GM10847 (cell line): ENCODE results near the gene FFAR3.

ENCODE experiments used
- POLR2A ChIP-seq: IDR thresholded peaks from 2 replicates; pipeline ENCODE4 v1.6.1; 2011; ENCODE audit not compliant: insufficient read length; ENCODE audit errors: extremely low read depth

The FFAR3 gene

DNA sequence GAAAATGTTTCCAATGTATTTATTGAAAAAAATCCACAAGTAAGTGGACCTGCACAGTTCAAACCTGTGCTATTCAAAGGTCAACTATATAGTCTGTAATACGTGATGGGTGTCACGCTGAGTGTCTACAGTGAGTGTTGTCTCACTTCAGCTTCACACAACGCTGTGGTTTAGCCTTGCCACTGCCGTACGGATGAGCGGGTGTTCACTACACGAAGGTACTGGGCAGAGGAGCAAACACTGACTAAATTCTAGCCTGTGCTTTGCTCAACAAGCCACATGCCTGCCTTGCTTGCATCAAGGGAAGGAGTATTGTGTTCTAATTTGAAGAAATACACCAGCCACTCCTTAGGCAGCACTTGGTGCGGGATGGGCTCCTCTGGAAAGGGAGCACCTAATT is 3.4 kb upstream of the FFAR3 start:
- no peak for TF ChIP-seq POLR2A

DNA sequence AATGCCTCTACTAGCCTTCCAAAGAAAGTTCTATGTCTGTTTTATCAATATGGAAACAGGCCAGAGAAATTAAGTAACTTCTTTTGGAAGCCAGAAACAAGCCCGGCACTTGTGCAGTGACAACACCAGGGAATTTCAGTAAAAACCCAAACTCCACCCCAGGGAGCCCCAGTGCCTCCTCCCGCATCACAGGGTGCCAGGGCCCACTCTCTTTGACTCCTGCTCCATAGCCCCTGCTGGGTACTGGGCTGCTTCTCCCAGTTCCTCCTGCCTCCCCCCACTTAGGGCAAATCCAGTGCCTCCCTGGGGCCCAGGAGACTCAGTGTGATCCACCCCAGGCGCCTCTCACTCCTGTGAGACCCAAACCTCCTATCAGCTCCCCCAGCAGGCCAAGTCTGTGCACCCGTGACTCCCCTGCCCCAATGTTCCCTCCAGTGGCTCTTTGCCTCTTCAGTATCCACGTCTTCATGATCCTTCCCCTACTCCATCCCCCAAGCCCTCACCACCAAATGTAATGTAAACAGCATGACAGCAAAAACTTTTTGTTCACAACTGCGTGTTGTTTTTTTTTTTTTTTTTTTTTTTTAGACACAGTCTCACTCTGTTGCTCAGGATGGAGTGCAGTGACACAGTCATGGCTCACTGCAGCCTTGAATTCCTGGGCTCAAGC is 2.3 kb upstream of the FFAR3 start:
- TF ChIP-seq POLR2A: no peak

DNA sequence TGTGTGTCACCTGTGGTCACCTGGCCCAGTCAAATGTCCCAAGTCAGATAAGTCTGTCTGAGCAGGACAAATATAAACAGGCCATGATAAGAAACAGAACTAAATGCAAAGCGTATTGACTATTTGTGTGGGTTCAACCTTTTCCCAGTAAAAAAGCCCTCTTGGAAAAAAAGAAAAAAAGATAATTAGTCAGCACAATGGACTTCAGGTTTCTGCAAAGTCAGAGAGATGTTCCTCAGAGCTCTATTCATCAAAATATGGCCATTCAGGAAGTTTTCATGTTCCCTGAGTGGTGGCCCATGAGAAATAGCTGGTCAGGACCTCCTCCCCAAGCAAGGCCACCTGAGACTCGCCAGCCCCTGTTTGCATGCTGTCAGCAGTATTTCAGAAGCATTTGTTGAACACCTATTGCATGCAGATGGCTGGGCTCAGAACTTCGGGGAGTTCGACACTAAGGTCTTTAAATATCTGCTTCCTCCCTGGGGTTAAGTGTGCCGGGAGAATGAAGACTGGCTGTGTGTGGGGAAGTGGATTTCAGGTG is 2.7 kb downstream of the FFAR3 start:
- TF ChIP-seq POLR2A: no peak

DNA sequence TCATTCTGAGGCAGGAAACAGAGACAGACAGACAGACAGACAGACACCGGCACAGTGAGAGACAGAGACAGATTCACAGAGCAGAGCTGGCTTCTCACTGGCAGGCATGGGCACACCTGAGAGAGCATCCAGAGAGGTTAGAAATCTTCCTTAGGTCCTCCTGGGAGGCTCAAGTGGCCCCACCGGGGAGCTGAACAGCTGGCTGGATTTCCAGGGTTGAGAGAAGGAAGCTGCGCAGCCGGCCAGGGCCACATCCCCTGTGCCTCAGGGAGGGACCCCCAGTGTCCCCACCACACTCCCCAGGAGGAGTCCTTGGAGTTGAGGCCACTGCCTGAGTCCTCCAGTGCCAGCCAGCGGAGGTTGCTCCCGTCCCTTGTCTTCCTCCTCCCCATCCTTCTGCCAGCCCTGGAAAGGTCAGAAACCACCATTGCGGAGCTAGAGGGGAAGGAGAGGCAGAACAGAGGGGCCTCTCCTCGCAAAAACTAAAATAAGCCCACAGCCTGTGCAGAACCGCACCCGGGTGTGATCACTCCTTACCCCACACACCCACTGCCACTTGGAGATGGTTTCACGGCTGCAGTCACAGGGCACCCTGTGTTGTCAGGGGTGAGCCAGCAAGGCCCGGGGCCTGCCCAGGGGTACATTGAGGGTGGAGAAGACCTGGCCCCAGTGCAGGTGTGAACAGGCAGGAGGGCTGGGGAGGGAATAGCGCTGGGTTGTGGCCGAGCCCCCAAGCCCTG is 4.2 kb downstream of the FFAR3 start:
- no peak for TF ChIP-seq POLR2A

DNA sequence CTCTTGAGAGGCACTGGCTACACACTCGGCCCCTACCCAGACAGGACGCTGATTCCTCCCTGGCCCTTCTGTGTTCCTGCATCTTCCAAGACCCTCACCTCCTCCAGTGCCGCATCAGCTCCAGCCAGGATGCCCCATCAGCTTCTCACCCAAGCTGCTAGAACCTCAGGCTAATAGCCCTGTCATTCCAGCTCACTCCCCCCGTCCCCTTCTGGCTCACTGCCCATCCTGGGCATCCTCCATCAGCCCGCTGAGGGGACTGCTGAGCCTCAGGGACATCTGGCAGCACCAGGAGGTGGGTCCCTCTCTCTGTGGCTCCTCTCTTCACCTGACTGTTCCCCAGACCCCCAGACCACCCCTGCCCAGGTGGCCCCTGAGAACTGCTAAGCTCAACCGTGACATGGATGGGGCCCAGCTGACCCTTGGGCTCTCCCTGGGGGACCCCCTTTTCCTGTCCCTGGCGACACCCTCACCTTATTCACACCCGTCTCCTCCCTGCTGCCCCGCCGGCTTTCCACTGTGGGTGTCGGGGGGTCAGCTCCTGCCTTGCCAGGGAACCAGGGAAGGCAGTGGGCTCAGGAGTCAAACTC is 4.8 kb downstream of the FFAR3 start:
- no peak for TF ChIP-seq POLR2A

DNA sequence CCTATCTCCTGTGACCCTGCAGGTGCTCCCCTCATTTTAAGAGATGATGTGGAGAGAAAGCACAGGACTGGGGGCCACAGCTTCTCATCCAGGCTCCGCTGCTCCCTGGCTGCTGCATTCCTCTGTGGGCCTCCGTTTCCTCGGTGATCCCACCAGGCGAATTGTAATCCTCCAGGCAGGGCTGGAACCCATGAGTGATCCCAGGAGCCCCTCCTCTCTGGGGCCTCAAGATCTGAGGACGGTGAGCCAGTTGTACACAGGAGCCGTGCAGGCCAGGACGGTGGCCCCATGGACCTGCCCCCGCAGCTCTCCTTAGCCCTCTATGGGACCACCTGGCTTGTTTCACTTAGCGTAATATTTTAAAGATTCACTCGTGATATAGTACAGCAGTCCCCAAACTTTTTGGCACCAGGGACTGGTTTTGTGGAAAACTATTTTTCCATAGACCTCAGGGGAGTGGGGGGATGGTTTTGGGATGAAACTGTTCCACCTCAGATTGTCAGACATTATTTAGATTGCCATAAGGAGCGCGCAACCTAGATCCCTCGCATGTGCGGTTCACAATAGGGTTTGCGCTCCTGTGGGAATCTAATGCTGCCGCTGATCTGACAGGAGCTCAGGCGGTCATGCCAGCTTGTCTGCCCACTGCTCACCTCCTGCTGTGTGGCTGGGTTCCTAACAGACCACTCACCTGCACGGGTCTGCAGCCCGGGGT is 5.6 kb downstream of the FFAR3 start:
- no peak for TF ChIP-seq POLR2A

DNA sequence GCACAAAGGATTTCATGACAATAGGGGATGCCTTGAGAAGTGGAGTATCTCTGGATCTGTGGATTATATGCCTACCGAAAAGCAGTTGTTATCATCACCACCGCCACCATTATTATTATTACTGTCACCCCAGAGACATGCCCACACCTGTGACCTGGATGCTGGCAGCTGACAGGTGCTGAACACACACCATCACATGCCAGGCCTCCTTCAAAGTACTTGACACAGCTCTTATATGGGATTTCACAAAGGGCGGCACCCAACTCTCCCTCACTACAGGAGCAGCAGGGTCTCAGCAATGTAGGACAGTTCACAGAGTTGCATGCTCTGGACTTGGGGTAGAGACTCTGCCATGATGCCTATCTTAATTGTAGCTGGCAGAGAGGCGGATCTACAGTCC is 7.0 kb downstream of the FFAR3 start:
- no peak for TF ChIP-seq POLR2A

DNA sequence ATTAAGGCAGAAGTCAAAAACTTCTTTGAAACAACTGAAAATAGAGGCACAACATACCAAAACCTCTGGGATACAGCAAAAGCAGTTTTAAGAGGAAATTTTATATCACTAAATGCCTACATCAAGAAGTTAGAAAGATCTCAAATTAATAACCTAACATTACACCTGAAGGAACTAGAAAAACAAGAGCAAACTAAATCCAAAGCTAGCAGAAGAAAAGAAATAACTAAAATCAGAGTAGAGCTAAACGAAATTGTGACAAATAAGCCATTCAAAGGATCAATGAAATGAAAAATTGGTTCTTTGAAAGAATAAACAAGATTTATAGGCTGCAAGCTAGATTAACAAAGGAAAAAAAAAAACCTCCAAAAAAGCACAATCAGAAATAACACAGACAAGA is 10.1 kb downstream of the FFAR3 start:
- no peak for TF ChIP-seq POLR2A

DNA sequence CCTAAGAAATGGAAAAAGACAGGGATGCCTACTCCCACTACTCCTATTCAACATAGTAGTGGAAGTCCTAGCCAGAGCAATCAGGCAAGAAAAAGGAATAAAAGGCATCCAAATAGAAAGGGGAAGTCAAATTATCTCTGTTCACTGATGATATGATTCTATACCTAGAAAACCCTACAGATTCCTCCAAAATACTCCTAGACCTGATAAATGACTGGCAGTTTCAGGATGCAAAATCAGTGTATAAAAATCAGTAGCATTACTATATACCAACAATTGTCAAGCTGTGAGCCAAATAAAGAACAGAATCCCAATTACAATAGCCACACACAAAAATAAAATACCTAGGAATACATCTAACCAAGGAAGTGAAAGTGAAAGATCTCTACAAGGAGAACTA is 11.3 kb downstream of the FFAR3 start:
- no peak for TF ChIP-seq POLR2A

DNA sequence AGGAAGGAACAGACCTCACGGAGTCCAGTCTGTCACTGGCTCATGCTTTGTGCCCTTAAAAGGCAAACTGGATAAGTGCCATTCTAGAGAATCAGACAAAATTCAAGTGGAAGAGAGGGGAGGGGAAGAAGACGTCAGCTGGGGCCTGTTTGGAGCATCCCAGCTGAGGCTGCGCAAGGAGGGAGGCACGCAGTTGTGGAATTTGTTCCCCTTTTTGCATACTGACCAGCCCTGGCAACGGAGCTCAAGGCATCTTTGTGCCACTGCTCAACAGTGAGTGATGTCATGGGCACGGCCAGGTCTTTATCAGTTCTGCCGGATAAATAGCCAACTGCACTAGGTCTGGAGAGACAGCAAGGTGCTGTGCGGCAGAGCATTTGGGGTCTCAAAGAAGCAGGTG is 12.5 kb downstream of the FFAR3 start, which contains the start of gene GPR42:
Gene GPR42 (plus strand): TSS at position 347 of the 400 bp plus-strand sequence. CDS start 292 bp downstream, outside the sequence.
- TF ChIP-seq POLR2A: no peak

DNA sequence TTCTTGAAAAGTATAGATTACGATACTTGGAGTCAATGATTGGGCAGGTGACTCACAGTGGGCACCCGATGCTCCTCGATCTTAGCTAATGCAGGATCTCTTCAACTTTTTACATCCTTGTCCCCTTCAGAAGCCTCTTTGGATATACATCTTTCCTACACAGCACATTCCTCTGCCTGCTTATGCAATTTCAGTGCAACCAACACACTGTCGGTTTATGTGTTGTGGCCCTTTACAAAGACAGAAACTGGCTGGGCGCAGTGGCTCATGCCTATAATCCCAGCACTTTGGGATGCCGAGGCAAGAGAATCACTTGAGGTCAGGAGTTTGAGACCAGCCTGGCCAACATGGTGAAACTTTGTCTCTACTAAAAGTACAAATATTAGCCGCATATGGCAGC is 15.2 kb downstream of the FFAR3 start:
- no peak for TF ChIP-seq POLR2A

DNA sequence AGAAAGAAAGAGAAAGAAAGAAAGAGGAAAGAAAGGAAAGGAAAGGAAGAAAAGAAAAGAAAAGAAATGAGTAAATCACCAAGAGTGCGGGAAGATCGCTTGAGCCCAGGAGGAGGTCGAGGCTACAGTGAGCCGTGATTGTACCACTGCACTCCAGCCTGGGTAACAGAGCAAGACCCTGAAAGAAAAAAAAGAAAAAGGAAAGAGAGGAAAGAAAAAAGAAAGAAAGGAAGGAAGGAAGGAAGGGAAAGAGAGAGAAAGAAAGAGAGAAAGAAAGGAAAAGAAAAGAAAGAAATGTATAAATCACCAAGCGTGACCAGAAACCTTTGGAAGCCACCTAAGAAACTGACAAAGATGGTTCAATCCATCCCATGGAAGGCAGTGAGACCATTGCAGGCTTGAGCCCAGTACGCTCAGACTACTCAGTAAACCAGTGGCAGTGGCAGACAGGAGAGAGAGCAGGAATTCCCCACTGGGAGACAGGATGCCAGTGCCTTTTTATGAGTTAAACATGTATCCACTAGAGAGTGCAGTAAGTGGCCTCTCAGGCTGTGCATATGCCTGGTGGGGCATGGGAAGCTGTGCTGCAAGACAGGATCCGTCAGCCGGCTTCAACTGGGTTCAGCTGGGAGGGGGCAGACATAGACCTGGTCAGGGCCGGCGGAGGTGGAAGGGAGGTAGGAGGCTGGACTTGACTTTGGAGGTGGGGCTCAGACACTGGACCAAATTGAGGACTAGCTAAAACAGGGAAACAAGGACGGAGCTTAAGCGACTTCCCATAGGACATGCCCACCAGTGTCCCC is 17.4 kb downstream of the FFAR3 start:
- no peak for TF ChIP-seq POLR2A

DNA sequence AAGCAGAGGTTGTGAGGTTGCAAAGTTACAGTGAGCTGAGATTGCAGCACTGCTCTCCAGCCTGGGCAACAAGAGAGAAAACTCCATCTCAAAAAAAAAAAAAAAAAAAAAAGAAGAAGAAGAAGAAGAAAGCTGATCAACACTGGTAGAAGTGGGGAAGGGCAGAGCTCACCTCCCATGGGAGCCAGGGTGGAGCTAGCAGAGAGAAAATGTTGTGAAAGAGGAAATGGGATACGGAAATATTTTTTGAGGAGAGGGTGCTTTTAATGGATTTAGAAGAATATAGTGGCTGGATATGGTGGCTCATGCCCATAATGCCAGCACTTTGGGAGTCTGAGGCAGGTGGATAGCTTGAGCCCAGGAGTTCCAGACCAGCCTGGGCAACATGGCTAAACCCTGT is 19.4 kb downstream of the FFAR3 start:
- TF ChIP-seq POLR2A: no peak

DNA sequence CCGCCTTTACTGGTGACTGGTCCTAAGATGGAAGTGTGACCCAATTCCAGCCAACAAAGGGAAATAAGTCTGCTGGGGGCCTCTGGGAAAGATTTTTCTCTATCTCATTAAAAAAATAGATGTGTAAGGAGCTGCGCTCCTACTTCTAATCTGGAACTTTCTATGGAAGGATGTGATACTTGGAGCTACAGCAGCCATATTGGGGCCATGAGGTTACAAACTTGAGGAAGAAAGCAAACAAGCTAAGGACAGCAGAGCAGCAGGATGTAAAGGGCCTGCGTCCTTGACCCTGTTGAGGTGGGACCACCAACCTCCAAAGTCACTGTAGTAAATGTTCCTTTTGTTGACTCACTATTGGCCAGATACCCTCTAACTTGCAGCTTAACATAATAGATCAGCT is 20.1 kb downstream of the FFAR3 start:
- no peak for TF ChIP-seq POLR2A

DNA sequence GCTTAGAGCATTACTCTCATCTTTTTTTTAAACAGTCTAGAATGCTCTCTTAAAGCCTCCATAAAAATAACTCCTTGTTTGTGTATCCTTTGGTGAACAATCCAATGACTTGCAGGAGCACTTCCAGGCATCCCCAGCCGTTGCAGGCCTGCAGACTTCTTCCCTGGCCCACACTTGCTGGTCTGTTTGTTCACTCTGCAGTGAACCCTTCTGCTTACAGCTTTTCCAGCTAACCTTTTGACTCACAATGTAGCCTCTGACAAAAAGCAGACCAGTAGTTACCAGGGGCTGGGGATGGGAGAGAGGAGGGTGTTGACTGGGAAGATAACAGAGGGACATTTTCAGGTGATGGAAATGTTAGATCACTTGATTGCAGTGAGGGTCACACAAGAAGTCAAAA is 21.7 kb downstream of the FFAR3 start:
- no peak for TF ChIP-seq POLR2A

DNA sequence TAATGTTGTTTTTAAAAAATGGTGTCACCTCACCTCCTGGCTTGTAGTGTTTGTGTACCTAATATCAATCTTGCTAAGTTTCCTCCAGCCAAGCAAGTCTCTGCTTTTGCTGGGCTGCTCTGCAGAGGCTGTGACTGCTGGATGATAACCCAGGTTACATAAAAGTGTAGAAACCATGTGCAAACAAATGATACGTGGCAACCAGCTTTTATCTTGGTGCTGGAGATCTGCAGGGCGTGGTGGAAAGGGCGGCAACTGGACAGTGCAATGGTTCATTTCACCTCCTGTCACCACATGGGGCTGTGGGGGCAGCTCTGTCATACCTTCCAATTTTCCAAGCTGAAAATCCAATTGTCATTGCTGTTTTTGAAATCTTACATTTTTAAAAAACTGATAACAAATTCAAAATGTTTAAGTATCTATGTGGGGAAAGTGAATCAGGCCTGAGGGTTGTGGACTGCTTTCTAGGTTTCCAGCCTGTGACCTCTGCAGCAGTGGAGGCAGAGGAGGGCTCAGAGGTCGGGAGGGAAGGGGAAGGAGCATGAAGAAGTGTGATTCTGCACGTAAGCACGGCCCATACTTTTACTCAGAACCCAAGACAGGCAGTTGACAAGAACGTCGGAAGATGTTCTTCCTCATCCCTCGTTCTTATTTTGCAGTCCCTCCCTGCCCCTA is 22.3 kb downstream of the FFAR3 start:
- TF ChIP-seq POLR2A: no peak
